Astrocyte (in vitro differentiated cells and primary cell): ENCODE measurements around the gene LRRC27.

Source experiments
- EZH2 ChIP-seq: IDR thresholded peaks from 2 replicates; pipeline ENCODE4 v1.6.1; 2012; ENCODE audit warnings: mild to moderate bottlenecking, low read length, inconsistent platforms; ENCODE audit not compliant: insufficient read depth
- TF ChIP-seq, protein P1 (sequence below): IDR thresholded peaks from 2 replicates; pipeline ENCODE4 v1.5.1; 2011; ENCODE audit warnings: low read depth, mild to moderate bottlenecking, inconsistent platforms, low read length, moderate library complexity; ENCODE audit not compliant: insufficient read depth

DNA sequence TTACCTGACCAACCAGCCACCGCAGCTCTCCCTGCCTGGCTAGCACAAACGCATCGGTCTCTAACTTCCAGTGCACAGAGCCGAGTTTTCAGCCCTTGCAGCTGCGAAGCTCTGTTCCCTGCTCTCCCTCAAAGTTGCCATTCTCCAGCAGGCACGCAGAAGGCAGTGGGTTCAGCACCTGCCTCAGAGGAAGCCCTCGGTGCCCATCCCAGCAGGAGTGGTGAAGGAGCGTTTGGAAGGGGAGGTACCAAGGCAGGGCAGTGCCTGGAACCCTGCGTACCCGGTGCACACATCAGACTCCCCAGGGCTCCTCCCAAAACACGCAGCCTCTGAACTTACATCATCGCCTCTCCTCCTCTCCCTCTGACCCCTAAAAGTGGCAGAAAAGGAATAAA lies 22.5 kb upstream of the LRRC27 start:
- TF ChIP-seq, protein P1, sequence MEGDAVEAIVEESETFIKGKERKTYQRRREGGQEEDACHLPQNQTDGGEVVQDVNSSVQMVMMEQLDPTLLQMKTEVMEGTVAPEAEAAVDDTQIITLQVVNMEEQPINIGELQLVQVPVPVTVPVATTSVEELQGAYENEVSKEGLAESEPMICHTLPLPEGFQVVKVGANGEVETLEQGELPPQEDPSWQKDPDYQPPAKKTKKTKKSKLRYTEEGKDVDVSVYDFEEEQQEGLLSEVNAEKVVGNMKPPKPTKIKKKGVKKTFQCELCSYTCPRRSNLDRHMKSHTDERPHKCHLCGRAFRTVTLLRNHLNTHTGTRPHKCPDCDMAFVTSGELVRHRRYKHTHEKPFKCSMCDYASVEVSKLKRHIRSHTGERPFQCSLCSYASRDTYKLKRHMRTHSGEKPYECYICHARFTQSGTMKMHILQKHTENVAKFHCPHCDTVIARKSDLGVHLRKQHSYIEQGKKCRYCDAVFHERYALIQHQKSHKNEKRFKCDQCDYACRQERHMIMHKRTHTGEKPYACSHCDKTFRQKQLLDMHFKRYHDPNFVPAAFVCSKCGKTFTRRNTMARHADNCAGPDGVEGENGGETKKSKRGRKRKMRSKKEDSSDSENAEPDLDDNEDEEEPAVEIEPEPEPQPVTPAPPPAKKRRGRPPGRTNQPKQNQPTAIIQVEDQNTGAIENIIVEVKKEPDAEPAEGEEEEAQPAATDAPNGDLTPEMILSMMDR = no peak
- no peak for TF ChIP-seq EZH2
